Esophagus squamous epithelium (tissue), 4 donors: ENCODE data around the gene MTA1.

ENCODE experiments used
- POLR2A ChIP-seq, 4 donors: fragments of 450-650 bp; IDR thresholded peaks; one replicate each; pipeline ENCODE4 v1.6.1; 2017; ENCODE audit warnings: antibody characterized with exemption in 4 of 4, mild to moderate bottlenecking in 4 of 4, moderate library complexity in 3 of 4
- TF ChIP-seq, protein P1 (sequence below), 6 experiments: fragments of 450-650 bp in 4 of 6; fragments of 200-600 bp in 2 of 6; sonication (generic) in 2 of 6; IDR thresholded peaks; one replicate each; pipeline ENCODE4 v1.5.1; 2016 to 2019; ENCODE audit warnings: antibody characterized with exemption in 6 of 6, mild to moderate bottlenecking in 4 of 6, moderate library complexity in 4 of 6

GRCh38 chr14:105385322-105385637 is 34.3 kb upstream of the MTA1 start:
- TF ChIP-seq, protein P1, sequence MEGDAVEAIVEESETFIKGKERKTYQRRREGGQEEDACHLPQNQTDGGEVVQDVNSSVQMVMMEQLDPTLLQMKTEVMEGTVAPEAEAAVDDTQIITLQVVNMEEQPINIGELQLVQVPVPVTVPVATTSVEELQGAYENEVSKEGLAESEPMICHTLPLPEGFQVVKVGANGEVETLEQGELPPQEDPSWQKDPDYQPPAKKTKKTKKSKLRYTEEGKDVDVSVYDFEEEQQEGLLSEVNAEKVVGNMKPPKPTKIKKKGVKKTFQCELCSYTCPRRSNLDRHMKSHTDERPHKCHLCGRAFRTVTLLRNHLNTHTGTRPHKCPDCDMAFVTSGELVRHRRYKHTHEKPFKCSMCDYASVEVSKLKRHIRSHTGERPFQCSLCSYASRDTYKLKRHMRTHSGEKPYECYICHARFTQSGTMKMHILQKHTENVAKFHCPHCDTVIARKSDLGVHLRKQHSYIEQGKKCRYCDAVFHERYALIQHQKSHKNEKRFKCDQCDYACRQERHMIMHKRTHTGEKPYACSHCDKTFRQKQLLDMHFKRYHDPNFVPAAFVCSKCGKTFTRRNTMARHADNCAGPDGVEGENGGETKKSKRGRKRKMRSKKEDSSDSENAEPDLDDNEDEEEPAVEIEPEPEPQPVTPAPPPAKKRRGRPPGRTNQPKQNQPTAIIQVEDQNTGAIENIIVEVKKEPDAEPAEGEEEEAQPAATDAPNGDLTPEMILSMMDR (IDR thresholded peaks at IDR 0.05), result no peak
- no peak for TF ChIP-seq POLR2A (IDR thresholded peaks at IDR 0.05)
